HCT116 (cell line): ENCODE data around the gene BMERB1. TPM values are rescaled to one million over a fixed set of nuclear protein-coding genes. Genes with fewer than 3 reads are reported as not detected.

Experiments
- ATAC-seq: fragments of 200-7000 bp; cut with Tn5 transposase; 2 replicates; pipeline ENCODE4 v1.9.1; 2020; ENCODE audit warnings: mild to moderate bottlenecking, moderate library complexity
- BruUV-seq: library from RNA; stranded (reverse); fragments of 400-500 nt; replicated peaks from 2 replicates; lab custom pipeline; 2021; lab: Mats Ljungman, UMichigan
- CTCF ChIA-PET: fragments of 300-600 bp; sonication (Branson Sonifier 250); formaldehyde crosslinking; loops from one replicate; lab custom pipeline; 2021; ENCODE audit warnings: antibody characterized with exemption; lab: Charles Lee
- POLR2A ChIA-PET: fragments of 300-600, 350-600 bp; sonication (Branson Sonifier 250); formaldehyde crosslinking; loops from one replicate; lab custom pipeline; 2021; ENCODE audit warnings: antibody characterized with exemption; lab: Charles Lee
- RAD21 ChIA-PET, 2 experiments: fragments of 300-600 bp; sonication (Branson Sonifier 250); formaldehyde crosslinking; loops; one replicate each; lab custom pipeline; 2023; ENCODE audit warnings: low total read pairs in 2 of 2; ENCODE audit not compliant: uncharacterized antibody in 2 of 2, unreplicated experiment in 2 of 2, low non-redundant PET in 1 of 2; lab: Charles Lee
- DNase-seq: peaks from one replicate; pipeline ENCODE4 v3.0.0-alpha.2; 2010; ENCODE audit warnings: low read depth, low spot score
- H2AFZ ChIP-seq: fragments of 200-600 bp; shearing (Covaris generic), sonication (generic); 2 replicates; pipeline ENCODE4 v1.6.1; 2017; ENCODE audit warnings: low read depth, mixed run types, mixed read lengths, antibody characterized with exemption, low read length; ENCODE audit not compliant: poor library complexity, severe bottlenecking
- H3K27ac ChIP-seq: 2 replicates; pipeline ENCODE4 v1.5.1; 2012; ENCODE audit warnings: low read depth, low read length
- H3K27me3 ChIP-seq: fragments of 200-600 bp; sonication (generic); 2 replicates; pipeline ENCODE4 v1.6.1; 2016; ENCODE audit warnings: mixed run types, low read length, mixed read lengths; ENCODE audit not compliant: insufficient read depth
- H3K36me3 ChIP-seq, 2 experiments: fragments of 200-500 bp in 1 of 2; fragments of 200-600 bp in 1 of 2; sonication (Bioruptor generic) in 1 of 2; sonication (generic) in 1 of 2; 2 replicates each; pipeline versions ENCODE4 v1.5.1 to v1.6.1; 2014 to 2016; ENCODE audit warnings: low read length in 2 of 2, inconsistent platforms in 1 of 2, mixed read lengths in 1 of 2, mixed run types in 1 of 2; ENCODE audit not compliant: insufficient read depth in 2 of 2, control insufficient read depth in 1 of 2
- H3K4me1 ChIP-seq, 2 experiments: fragments of 200-600 bp in 1 of 2; sonication (generic) in 1 of 2; 2 replicates each; pipeline versions ENCODE4 v1.5.1 to v1.6.1; 2012 to 2017; ENCODE audit warnings: low read length in 2 of 2, inconsistent platforms in 1 of 2, mild to moderate bottlenecking in 1 of 2, mixed read lengths in 1 of 2, mixed run types in 1 of 2, moderate library complexity in 1 of 2; ENCODE audit not compliant: insufficient read depth in 2 of 2, control insufficient read depth in 1 of 2
- H3K4me2 ChIP-seq: fragments of 200-600 bp; sonication (generic); 2 replicates; pipeline ENCODE4 v1.6.1; 2017; ENCODE audit warnings: mixed run types, low read length, mixed read lengths
- H3K4me3 ChIP-seq, 2 experiments: fragments of 200-600 bp in 1 of 2; sonication (generic) in 1 of 2; replicated peaks in 1 of 2; 2 replicates each; pipeline ENCODE4 v1.5.1; 2011 to 2016; ENCODE audit warnings: low read length in 2 of 2, control low read depth in 1 of 2, low read depth in 1 of 2, mild to moderate bottlenecking in 1 of 2, mixed read lengths in 1 of 2, mixed run types in 1 of 2
- H3K79me2 ChIP-seq: fragments of 200-600 bp; sonication (generic); 2 replicates; pipeline ENCODE4 v1.6.1; 2017; ENCODE audit warnings: mild to moderate bottlenecking, mixed run types, low read length, moderate library complexity, mixed read lengths; ENCODE audit not compliant: insufficient read depth
- H3K9ac ChIP-seq: fragments of 200-600 bp; sonication (generic); 2 replicates; pipeline ENCODE4 v1.6.1; 2016; ENCODE audit warnings: low read length, mixed read lengths
- H3K9me2 ChIP-seq: fragments of 200-600 bp; sonication (generic), shearing (Covaris generic); 2 replicates; pipeline ENCODE4 v1.6.1; 2017; ENCODE audit warnings: mixed run types, mild to moderate bottlenecking, moderate library complexity; ENCODE audit not compliant: insufficient read depth
- H3K9me3 ChIP-seq, 2 experiments: fragments of 200-500 bp in 1 of 2; fragments of 200-600 bp in 1 of 2; sonication (Bioruptor generic) in 1 of 2; sonication (generic) in 1 of 2; 2 replicates each; pipeline ENCODE4 v1.6.1; 2014 to 2017; ENCODE audit warnings: low read length in 2 of 2, mixed read lengths in 2 of 2, inconsistent platforms in 1 of 2, low read depth in 1 of 2, mild to moderate bottlenecking in 1 of 2, mixed run types in 1 of 2, moderate library complexity in 1 of 2; ENCODE audit not compliant: control insufficient read depth in 1 of 2, insufficient read depth in 1 of 2
- H4K20me1 ChIP-seq: fragments of 200-600 bp; sonication (generic), shearing (Covaris generic); 2 replicates; pipeline ENCODE4 v1.6.1; 2017; ENCODE audit warnings: mixed run types, mild to moderate bottlenecking, moderate library complexity; ENCODE audit not compliant: insufficient read depth
- CEBPB ChIP-seq: IDR thresholded peaks from 2 replicates; pipeline ENCODE4 v1.6.1; 2012; ENCODE audit warnings: low read depth
- CTCF ChIP-seq, 3 experiments: fragments of 200-600 bp in 1 of 3; sonication (generic) in 1 of 3; IDR thresholded peaks in 2 of 3; conservative IDR thresholded peaks in 1 of 3; 2 replicates each; pipeline ENCODE4 v1.5.1; 2012 to 2017; ENCODE audit warnings: low read depth in 2 of 3, low read length in 2 of 3, antibody characterized with exemption in 1 of 3, borderline replicate concordance in 1 of 3, control low read depth in 1 of 3, mild to moderate bottlenecking in 1 of 3, mixed read lengths in 1 of 3, mixed run types in 1 of 3, moderate library complexity in 1 of 3; ENCODE audit not compliant: insufficient read depth in 1 of 3
- EGR1 ChIP-seq: IDR thresholded peaks from 2 replicates; pipeline ENCODE4 v1.6.1; 2012; ENCODE audit warnings: low read depth
- EZH2phosphoT487 ChIP-seq: fragments of 200-600 bp; IDR thresholded peaks from 2 replicates; pipeline ENCODE4 v1.6.1; 2018; ENCODE audit warnings: antibody characterized with exemption, borderline replicate concordance
- JUND ChIP-seq: IDR thresholded peaks from 2 replicates; pipeline ENCODE4 v1.6.1; 2012
- MAX ChIP-seq: IDR thresholded peaks from 2 replicates; pipeline ENCODE4 v1.6.1; 2012
- POLR2A ChIP-seq: IDR thresholded peaks from 2 replicates; pipeline ENCODE4 v1.7.0; 2011; ENCODE audit warnings: borderline replicate concordance; ENCODE audit not compliant: insufficient read depth, insufficient read length; ENCODE audit errors: extremely low read depth
- SP1 ChIP-seq: IDR thresholded peaks from 2 replicates; pipeline ENCODE4 v1.6.1; 2012; ENCODE audit warnings: low read depth
- TCF7L2 ChIP-seq: IDR thresholded peaks from 2 replicates; pipeline ENCODE4 v1.7.0; 2011; ENCODE audit warnings: borderline replicate concordance, inconsistent platforms; ENCODE audit not compliant: insufficient read depth, insufficient read length; ENCODE audit errors: extremely low read depth
- ZBTB33 ChIP-seq: IDR thresholded peaks from 2 replicates; pipeline ENCODE4 v1.6.1; 2011; ENCODE audit warnings: mild to moderate bottlenecking, low read length, moderate library complexity; ENCODE audit not compliant: insufficient replicate concordance; ENCODE audit errors: extremely low read depth
- ZNF274 ChIP-seq: fragments of 200-500 bp; sonication (Bioruptor generic); IDR thresholded peaks from 2 replicates; pipeline ENCODE4 v1.6.1; 2014; ENCODE audit warnings: mild to moderate bottlenecking, low read depth, low read length, inconsistent platforms
- intact Hi-C: fragments of 100-400 bp; cut with micrococcal nuclease; formaldehyde crosslinking; loops from 2 replicates; pipeline ENCODE4 v1.10.0; 2022
- total RNA-seq: library from RNA; stranded (reverse); gene quantifications from one replicate; pipeline ENCODE4 v1.2.1, GENCODE V29; 2021; ENCODE audit not compliant: unreplicated experiment
- TF ChIP-seq, protein P1 (sequence below): IDR thresholded peaks from 2 replicates; pipeline ENCODE4 v1.6.1; 2012; ENCODE audit warnings: low read depth

The BMERB1 gene
- total RNA-seq, 1 experiment from 2014 or later, result 43.6 TPM

GRCh38 chr16:15493466-15494180, 59.2 kb downstream of the BMERB1 start (continued):
- TF ChIP-seq, protein P1, sequence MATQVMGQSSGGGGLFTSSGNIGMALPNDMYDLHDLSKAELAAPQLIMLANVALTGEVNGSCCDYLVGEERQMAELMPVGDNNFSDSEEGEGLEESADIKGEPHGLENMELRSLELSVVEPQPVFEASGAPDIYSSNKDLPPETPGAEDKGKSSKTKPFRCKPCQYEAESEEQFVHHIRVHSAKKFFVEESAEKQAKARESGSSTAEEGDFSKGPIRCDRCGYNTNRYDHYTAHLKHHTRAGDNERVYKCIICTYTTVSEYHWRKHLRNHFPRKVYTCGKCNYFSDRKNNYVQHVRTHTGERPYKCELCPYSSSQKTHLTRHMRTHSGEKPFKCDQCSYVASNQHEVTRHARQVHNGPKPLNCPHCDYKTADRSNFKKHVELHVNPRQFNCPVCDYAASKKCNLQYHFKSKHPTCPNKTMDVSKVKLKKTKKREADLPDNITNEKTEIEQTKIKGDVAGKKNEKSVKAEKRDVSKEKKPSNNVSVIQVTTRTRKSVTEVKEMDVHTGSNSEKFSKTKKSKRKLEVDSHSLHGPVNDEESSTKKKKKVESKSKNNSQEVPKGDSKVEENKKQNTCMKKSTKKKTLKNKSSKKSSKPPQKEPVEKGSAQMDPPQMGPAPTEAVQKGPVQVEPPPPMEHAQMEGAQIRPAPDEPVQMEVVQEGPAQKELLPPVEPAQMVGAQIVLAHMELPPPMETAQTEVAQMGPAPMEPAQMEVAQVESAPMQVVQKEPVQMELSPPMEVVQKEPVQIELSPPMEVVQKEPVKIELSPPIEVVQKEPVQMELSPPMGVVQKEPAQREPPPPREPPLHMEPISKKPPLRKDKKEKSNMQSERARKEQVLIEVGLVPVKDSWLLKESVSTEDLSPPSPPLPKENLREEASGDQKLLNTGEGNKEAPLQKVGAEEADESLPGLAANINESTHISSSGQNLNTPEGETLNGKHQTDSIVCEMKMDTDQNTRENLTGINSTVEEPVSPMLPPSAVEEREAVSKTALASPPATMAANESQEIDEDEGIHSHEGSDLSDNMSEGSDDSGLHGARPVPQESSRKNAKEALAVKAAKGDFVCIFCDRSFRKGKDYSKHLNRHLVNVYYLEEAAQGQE, result no peak
- no peak for TF ChIP-seq POLR2A
- no peak for TF ChIP-seq ZNF274
- TF ChIP-seq EZH2phosphoT487, result no peak
- TF ChIP-seq TCF7L2, result no peak
- TF ChIP-seq, all 23 proteins: peak for 0

GRCh38 chr16:15494236-15494635, 59.8 kb downstream of the BMERB1 start:
- peak; percentile 48 for ATAC-seq
- Histone ChIP-seq H3K4me2 (peak overlapping the region; percentile 66), H3K27ac (peak overlapping the region; percentile 68; the same call in 1 of the 2 replicates), H3K4me1 (peaks cover 58 to 93% of the 10 kb centered on the region in 2 experiments), H3K9me2 (no peaks in the 10 kb centered on the region), H3K27me3 (no peaks in the 10 kb centered on the region), H3K9ac (peak overlapping the region; percentile 50), H3K79me2 (peaks cover 16% of the 10 kb centered on the region; the same call in 1 of the 2 replicates), H3K36me3 (no peaks in the 10 kb centered on the region), H2AFZ (no peak overlapping the region), H4K20me1 (no peaks in the 10 kb centered on the region), H3K9me3 (no peaks in the 10 kb centered on the region), H3K4me3 (peak overlapping the region in 1 of 2 experiments; percentile 18; a peak in 1 of 4 replicates)
- ChIA-PET RAD21 (no interaction called here), CTCF (no interaction called here), POLR2A (no interaction called here)
- intact Hi-C loops, result loop anchor here (2.0 kb wide), 1 partner anchor 149 kb away; the partner anchor contains the start of gene MARF1
- BruUV-seq, result no TSS peak
- DNase-seq, result peak; percentile 92
- TF ChIP-seq MAX, result peak; percentile 78
- TF ChIP-seq SP1, result peak; percentile 98
- TF ChIP-seq CTCF (IDR thresholded peaks at IDR 0.05 in 2 of 3, conservative IDR thresholded peaks at IDR 0.05 in 1 of 3; ENCODE audit: borderline replicate concordance in 1 of 3, insufficient read depth in 1 of 3, low read depth in 2 of 3, low read length in 2 of 3), result no peak
- TF ChIP-seq TCF7L2, result peak; percentile 95
- TF ChIP-seq CEBPB, result peak; percentile 96
- TF ChIP-seq ZBTB33, result no peak
- TF ChIP-seq EGR1, result peak; percentile 45; the same call in 1 of the 2 replicates
- TF ChIP-seq JUND, result peak; percentile 96
